Measurements from ENCODE around the gene HMOX2.

HMOX2 gene

GRCh38 chr16:4557973-4558372, 81.8 kb downstream of the HMOX2 start:
- no peak for DNase-seq (ENCODE audit: low spot score)

Data from D341Med (cell line).